Measurements from ENCODE around the gene ELK4.

The ELK4 gene

GRCh38 chr1:205631768-205632668 is at the start of gene ELK4:
ELK4 (minus strand) TSS chr1:205632011; CDS start chr1:205623882, 8,129 bp downstream.
- DNase-seq (ENCODE audit: low read depth), result peak; percentile 98

GRCh38 chr1:205681364-205681763 is 49.6 kb upstream of the ELK4 start:
- DNase-seq (ENCODE audit: low read depth), result no peak

- DNase-seq (ENCODE audit: low read depth), result peak; percentile 19
Observed at GRCh38 chr1:205680073-205680851, 48.5 kb upstream of the ELK4 start, which contains the start of gene SLC45A3. SLC45A3 (minus strand) TSS chr1:205680509; CDS start chr1:205664656, 15,853 bp downstream.

GRCh38 chr1:205678286-205679111 is 46.7 kb upstream of the ELK4 start:
- DNase-seq (ENCODE audit: low read depth), result no peak

GRCh38 chr1:205677167-205677566 is 45.4 kb upstream of the ELK4 start:
- DNase-seq (ENCODE audit: low read depth), result no peak

GRCh38 chr1:205676597-205676996 is 44.8 kb upstream of the ELK4 start:
- DNase-seq (ENCODE audit: low read depth), result no peak

- DNase-seq (ENCODE audit: low read depth), result no peak
Observed at GRCh38 chr1:205676002-205676401, 44.2 kb upstream of the ELK4 start.

GRCh38 chr1:205675247-205675646 is 43.4 kb upstream of the ELK4 start:
- no peak for DNase-seq (ENCODE audit: low read depth)

GRCh38 chr1:205672970-205673369 is 41.2 kb upstream of the ELK4 start:
- no peak for DNase-seq (ENCODE audit: low read depth)

GRCh38 chr1:205672395-205672889 is 40.6 kb upstream of the ELK4 start:
- DNase-seq (ENCODE audit: low read depth), result no peak

- no peak for DNase-seq (ENCODE audit: low read depth)
Observed at GRCh38 chr1:205670611-205671430, 39.0 kb upstream of the ELK4 start.

GRCh38 chr1:205670150-205670446 is 38.3 kb upstream of the ELK4 start:
- DNase-seq (ENCODE audit: low read depth), result no peak

GRCh38 chr1:205669341-205670149 is 37.7 kb upstream of the ELK4 start:
- DNase-seq (ENCODE audit: low read depth), result no peak

GRCh38 chr1:205668951-205669340 is 37.1 kb upstream of the ELK4 start:
- DNase-seq (ENCODE audit: low read depth), result no peak

- no peak for DNase-seq (ENCODE audit: low read depth)
Observed at GRCh38 chr1:205667909-205668643, 36.3 kb upstream of the ELK4 start.

- DNase-seq (ENCODE audit: low read depth), result no peak
Observed at GRCh38 chr1:205666372-205667166, 34.8 kb upstream of the ELK4 start.

- DNase-seq (ENCODE audit: low read depth), result no peak
Observed at GRCh38 chr1:205665201-205666045, 33.6 kb upstream of the ELK4 start.
